ENCODE data around the gene ALDH16A1.

DNA sequence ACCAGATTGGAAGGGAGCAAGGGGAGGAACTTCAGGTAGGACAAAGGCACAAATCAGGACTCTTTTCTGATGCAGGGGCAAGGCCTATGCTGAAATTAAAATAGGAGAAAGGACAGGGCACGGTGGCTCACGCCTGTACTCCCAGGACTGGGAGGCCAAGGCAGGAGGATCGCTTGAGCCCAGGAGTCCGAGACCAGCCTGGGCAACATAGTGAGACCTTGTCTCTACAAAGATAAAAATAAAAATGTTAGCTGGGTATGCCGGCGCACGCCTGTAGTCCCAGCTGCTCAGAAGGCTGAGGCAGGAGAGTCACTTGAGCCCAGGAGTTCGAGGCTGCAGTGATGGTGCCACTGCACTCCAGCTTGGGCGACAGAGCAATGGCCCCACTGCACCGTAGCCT, 17.4 kb upstream of the ALDH16A1 start:
- TF ChIP-seq CTCF (IDR thresholded peaks at IDR 0.05; ENCODE audit: control extremely low read depth in 1 of 3, insufficient read depth in 1 of 3, low read depth in 1 of 3, low read length in 3 of 3) (no peak), GABPA (IDR thresholded peaks at IDR 0.05; ENCODE audit: borderline replicate concordance, insufficient read depth, low read length) (no peak), JUND (IDR thresholded peaks at IDR 0.05; ENCODE audit: low read length) (no peak), POLR2A (IDR thresholded peaks at IDR 0.05; ENCODE audit: control extremely low read depth in 1 of 2, low read depth in 2 of 2, low read length in 2 of 2) (no peak), SRF (IDR thresholded peaks at IDR 0.05; ENCODE audit: low read depth, low read length) (no peak)
- TF ChIP-seq, protein P1, sequence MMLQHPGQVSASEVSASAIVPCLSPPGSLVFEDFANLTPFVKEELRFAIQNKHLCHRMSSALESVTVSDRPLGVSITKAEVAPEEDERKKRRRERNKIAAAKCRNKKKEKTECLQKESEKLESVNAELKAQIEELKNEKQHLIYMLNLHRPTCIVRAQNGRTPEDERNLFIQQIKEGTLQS (IDR thresholded peaks at IDR 0.05; ENCODE audit: insufficient read depth, low read depth, low read length): no peak

Measured in H1 (cell line).